A549 (cell line): ENCODE data around the gene DGKK.

Source experiments
- BCL3 ChIP-seq: fragments of >200 bp; sonication (Bioruptor Twin); formaldehyde crosslinking; IDR thresholded peaks from 3 replicates; pipeline ENCODE4 v1.6.1; 2016
- CHD2 ChIP-seq: fragments of 150-350 bp; IDR thresholded peaks from 2 replicates; pipeline ENCODE4 v1.6.1; 2014; ENCODE audit warnings: low read length; ENCODE audit not compliant: partially characterized antibody
- CHD4 ChIP-seq: fragments of 200-600 bp; sonication (generic); IDR thresholded peaks from 2 replicates; pipeline ENCODE4 v1.6.1; 2016; ENCODE audit warnings: antibody characterized with exemption, mild to moderate bottlenecking, borderline replicate concordance
- CTCF ChIP-seq: fragments of >200 bp; sonication (Bioruptor Twin); formaldehyde crosslinking; IDR thresholded peaks from 3 replicates; pipeline ENCODE4 v1.5.1; 2016
- EP300 ChIP-seq, 2 experiments: fragments of >200 bp; sonication (Bioruptor Twin); formaldehyde crosslinking; IDR thresholded peaks; 2 replicates in 1 of 2; 3 replicates in 1 of 2; pipeline ENCODE4 v1.6.1; 2016 to 2017
- JUN ChIP-seq, 2 experiments: fragments of >200 bp; sonication (Bioruptor Twin); formaldehyde crosslinking; IDR thresholded peaks; 2 replicates in 1 of 2; 3 replicates in 1 of 2; pipeline ENCODE4 v1.6.1; 2016 to 2017
- POLR2A ChIP-seq: IDR thresholded peaks from 2 replicates; pipeline ENCODE4 v1.6.1; 2012; ENCODE audit warnings: mild to moderate bottlenecking, low read length
- RCOR1 ChIP-seq: fragments of 150-350 bp; IDR thresholded peaks from 2 replicates; pipeline ENCODE4 v1.6.1; 2014; ENCODE audit warnings: antibody characterized with exemption, low read length, low read depth
- ZFP36 ChIP-seq: fragments of 450-650 bp; IDR thresholded peaks from 2 replicates; pipeline ENCODE4 v1.6.1; 2014; ENCODE audit warnings: borderline replicate concordance; ENCODE audit not compliant: partially characterized antibody
- TF ChIP-seq, protein P1 (sequence below): fragments of 200-600 bp; sonication (generic); IDR thresholded peaks from 2 replicates; pipeline ENCODE4 v1.6.1; 2016; ENCODE audit warnings: antibody characterized with exemption, mild to moderate bottlenecking, moderate library complexity

- TF ChIP-seq CTCF (no peak), RCOR1 (no peak), JUN (IDR thresholded peaks at IDR 0.05) (no peak), POLR2A (no peak), EP300 (IDR thresholded peaks at IDR 0.05) (no peak), ZFP36 (no peak), CHD4 (no peak), CHD2 (no peak), BCL3 (no peak)
- TF ChIP-seq, protein P1, sequence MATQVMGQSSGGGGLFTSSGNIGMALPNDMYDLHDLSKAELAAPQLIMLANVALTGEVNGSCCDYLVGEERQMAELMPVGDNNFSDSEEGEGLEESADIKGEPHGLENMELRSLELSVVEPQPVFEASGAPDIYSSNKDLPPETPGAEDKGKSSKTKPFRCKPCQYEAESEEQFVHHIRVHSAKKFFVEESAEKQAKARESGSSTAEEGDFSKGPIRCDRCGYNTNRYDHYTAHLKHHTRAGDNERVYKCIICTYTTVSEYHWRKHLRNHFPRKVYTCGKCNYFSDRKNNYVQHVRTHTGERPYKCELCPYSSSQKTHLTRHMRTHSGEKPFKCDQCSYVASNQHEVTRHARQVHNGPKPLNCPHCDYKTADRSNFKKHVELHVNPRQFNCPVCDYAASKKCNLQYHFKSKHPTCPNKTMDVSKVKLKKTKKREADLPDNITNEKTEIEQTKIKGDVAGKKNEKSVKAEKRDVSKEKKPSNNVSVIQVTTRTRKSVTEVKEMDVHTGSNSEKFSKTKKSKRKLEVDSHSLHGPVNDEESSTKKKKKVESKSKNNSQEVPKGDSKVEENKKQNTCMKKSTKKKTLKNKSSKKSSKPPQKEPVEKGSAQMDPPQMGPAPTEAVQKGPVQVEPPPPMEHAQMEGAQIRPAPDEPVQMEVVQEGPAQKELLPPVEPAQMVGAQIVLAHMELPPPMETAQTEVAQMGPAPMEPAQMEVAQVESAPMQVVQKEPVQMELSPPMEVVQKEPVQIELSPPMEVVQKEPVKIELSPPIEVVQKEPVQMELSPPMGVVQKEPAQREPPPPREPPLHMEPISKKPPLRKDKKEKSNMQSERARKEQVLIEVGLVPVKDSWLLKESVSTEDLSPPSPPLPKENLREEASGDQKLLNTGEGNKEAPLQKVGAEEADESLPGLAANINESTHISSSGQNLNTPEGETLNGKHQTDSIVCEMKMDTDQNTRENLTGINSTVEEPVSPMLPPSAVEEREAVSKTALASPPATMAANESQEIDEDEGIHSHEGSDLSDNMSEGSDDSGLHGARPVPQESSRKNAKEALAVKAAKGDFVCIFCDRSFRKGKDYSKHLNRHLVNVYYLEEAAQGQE = no peak
These were observed 95.0 kb downstream of the DGKK start for GRCh38 chrX:50375481-50376267.
